ENCODE measurements around the gene PRR5L. TPM values are rescaled to one million over a fixed set of nuclear protein-coding genes. Genes with fewer than 3 reads are reported as not detected.
"Not testable (repeated sequence)": the region's sequence is repeated elsewhere in the genome, so short reads cannot be mapped to it uniquely, and the experiment has no call there.

The PRR5L gene
- total RNA-seq, 1 donor from 2014 or later: 15.7 TPM

- H3K9ac ChIP-seq (ENCODE audit: low read depth in 1 of 3, low read length in 3 of 3): peak overlapping the region; percentile 91 to 95 (median 93)
- peaks cover 0 to 5% (median 5%) of the 10 kb centered on the region in 3 donors for H3K9me3 ChIP-seq (ENCODE audit: control insufficient read depth in 3 of 3, low read length in 3 of 3)
- no peaks in the 10 kb centered on the region for H3K27me3 ChIP-seq (ENCODE audit: control insufficient read depth in 3 of 3, insufficient read depth in 3 of 3, low read length in 3 of 3)
- peak overlapping the region; percentile 93 for H3K27ac ChIP-seq (ENCODE audit: low read depth, low read length)
- no peaks in the 10 kb centered on the region for H3K36me3 ChIP-seq (ENCODE audit: control insufficient read depth in 3 of 3, insufficient read depth in 3 of 3, low read length in 3 of 3)
- H3K4me3 ChIP-seq (ENCODE audit: low read length in 3 of 3): peak overlapping the region; percentile 95 to 100 (median 99)
- peaks cover 0 to 15% (median 11%) of the 10 kb centered on the region in 3 donors for H3K4me1 ChIP-seq (ENCODE audit: control insufficient read depth in 3 of 3, insufficient read depth in 3 of 3, low read length in 3 of 3)
Measured at GRCh38 chr11:36510594-36510942, 214.5 kb downstream of the PRR5L start.

DNA sequence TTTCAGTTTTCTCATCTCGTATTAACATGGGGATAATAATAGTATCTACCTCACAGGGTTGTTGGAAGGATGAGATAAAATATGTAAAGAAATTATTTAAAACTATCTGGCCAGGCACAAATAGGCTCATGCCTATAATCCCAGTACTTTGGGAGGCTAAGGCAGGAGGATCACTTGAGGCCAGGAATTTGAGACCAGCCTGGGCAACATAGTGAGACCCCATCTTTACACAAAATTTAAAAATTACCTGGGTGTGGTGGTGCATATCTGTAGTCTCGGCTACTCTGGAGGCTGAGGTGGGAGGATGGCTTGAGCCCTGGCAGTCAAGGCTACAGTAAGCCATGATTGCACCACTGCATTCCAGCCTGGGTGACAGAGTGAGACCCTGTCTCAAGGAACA, 215.0 kb downstream of the PRR5L start:
- Histone ChIP-seq H3K4me1 (ENCODE audit: control insufficient read depth in 3 of 3, insufficient read depth in 3 of 3, low read length in 3 of 3) (peaks cover 0 to 15% (median 11%) of the 10 kb centered on the region in 3 donors), H3K4me3 (ENCODE audit: low read length in 3 of 3) (peak overlapping the region in 1 of 3 donors; percentile 95)
- not testable (repeated sequence) for H3K27ac ChIP-seq (ENCODE audit: low read depth, low read length); H3K27me3 ChIP-seq (ENCODE audit: control insufficient read depth in 3 of 3, insufficient read depth in 3 of 3, low read length in 3 of 3); H3K36me3 ChIP-seq (ENCODE audit: control insufficient read depth in 3 of 3, insufficient read depth in 3 of 3, low read length in 3 of 3); H3K9me3 ChIP-seq (ENCODE audit: control insufficient read depth in 3 of 3, low read length in 3 of 3); H3K9ac ChIP-seq (ENCODE audit: low read depth in 1 of 3, low read length in 3 of 3)

DNA sequence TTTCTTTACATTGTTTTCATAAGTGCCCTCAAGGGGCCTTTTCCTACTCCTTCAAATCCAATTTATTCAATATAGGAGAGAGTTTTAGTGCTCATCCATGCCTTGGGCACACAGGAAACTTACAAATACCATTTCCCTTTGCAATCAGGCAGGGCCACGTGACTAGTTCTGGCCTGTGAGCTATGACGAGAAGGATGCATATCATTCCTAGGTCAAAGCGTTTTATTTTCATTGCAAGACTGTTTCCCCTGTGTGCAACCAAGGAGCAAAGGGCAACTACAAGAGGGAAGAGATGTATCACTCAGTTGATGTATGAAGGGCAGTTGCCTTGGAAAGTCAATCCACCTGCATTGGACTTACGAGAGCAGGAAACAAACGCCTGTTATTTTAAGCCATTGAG, 215.9 kb downstream of the PRR5L start:
- H3K36me3 ChIP-seq (ENCODE audit: control insufficient read depth in 3 of 3, insufficient read depth in 3 of 3, low read length in 3 of 3): no peaks in the 10 kb centered on the region
- no peak overlapping the region for H3K27ac ChIP-seq (ENCODE audit: low read depth, low read length)
- H3K27me3 ChIP-seq (ENCODE audit: control insufficient read depth in 3 of 3, insufficient read depth in 3 of 3, low read length in 3 of 3): no peaks in the 10 kb centered on the region
- peaks cover 0 to 15% (median 11%) of the 10 kb centered on the region in 3 donors for H3K4me1 ChIP-seq (ENCODE audit: control insufficient read depth in 3 of 3, insufficient read depth in 3 of 3, low read length in 3 of 3)
- H3K4me3 ChIP-seq (ENCODE audit: low read length in 3 of 3): no peak overlapping the region
- no peak overlapping the region for H3K9ac ChIP-seq (ENCODE audit: low read depth in 1 of 3, low read length in 3 of 3)
- peaks cover 0 to 5% (median 5%) of the 10 kb centered on the region in 3 donors for H3K9me3 ChIP-seq (ENCODE audit: control insufficient read depth in 3 of 3, low read length in 3 of 3)

DNA sequence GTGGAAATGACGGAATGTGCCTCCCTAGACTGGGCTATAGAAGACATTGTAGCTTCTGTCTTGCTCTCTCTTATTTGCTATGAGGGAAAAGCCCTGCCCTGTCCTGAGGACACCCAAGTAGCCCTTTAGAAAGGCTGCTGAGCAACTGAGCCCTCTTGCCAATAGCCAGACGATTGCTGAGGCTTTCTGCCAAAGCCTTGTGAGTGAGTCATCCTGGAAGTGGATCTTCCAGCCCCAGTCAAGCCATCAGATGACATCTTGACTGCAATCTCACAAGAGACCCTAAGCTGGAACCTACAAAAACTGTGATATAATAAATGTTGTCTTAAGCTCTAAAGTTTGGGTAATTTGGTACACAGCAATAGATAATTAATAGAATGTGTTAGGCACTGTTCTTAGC, 217.9 kb downstream of the PRR5L start:
- no peaks in the 10 kb centered on the region for H3K36me3 ChIP-seq (ENCODE audit: control insufficient read depth in 3 of 3, insufficient read depth in 3 of 3, low read length in 3 of 3)
- H3K9me3 ChIP-seq (ENCODE audit: control insufficient read depth in 3 of 3, low read length in 3 of 3): peaks cover 0 to 5% (median 5%) of the 10 kb centered on the region in 3 donors
- H3K4me1 ChIP-seq (ENCODE audit: control insufficient read depth in 3 of 3, insufficient read depth in 3 of 3, low read length in 3 of 3): peaks cover 0 to 6% (median 4%) of the 10 kb centered on the region in 3 donors
- no peak overlapping the region for H3K4me3 ChIP-seq (ENCODE audit: low read length in 3 of 3)
- H3K9ac ChIP-seq (ENCODE audit: low read depth in 1 of 3, low read length in 3 of 3): no peak overlapping the region
- no peak overlapping the region for H3K27ac ChIP-seq (ENCODE audit: low read depth, low read length)
- no peaks in the 10 kb centered on the region for H3K27me3 ChIP-seq (ENCODE audit: control insufficient read depth in 3 of 3, insufficient read depth in 3 of 3, low read length in 3 of 3)

Small RNA genes lying within 50 kb of the gene (small RNA-seq; reads per million reads assigned to genes)
- not detected for gene AC061999.1

Other genes starting within 250 kb of the PRR5L start
- gene COMMD9, start 6.9 kb upstream of the PRR5L start, total RNA-seq: 38.1 TPM
- gene TRAF6, start 214.0 kb downstream of the PRR5L start, total RNA-seq: 12.5 TPM